Vagina (tissue), 2 donors: ENCODE measurements around the gene ASCL4.

Experiments used
- CTCF ChIP-seq, 3 experiments: fragments of 450-650 bp in 2 of 3; fragments of 200-600 bp in 1 of 3; sonication (generic) in 1 of 3; IDR thresholded peaks; one replicate each; pipeline ENCODE4 v1.5.1; 2017 to 2019; ENCODE audit warnings: antibody characterized with exemption in 3 of 3, mild to moderate bottlenecking in 2 of 3, moderate library complexity in 2 of 3
- POLR2A ChIP-seq, 2 donors: fragments of 450-650 bp; IDR thresholded peaks; one replicate each; pipeline ENCODE4 v1.6.1; 2017; ENCODE audit warnings: antibody characterized with exemption in 2 of 2, mild to moderate bottlenecking in 2 of 2, moderate library complexity in 2 of 2
- POLR2AphosphoS5 ChIP-seq, 2 donors: sonication (generic); formaldehyde crosslinking; IDR thresholded peaks; one replicate each; pipeline ENCODE4 v1.9.0; 2017; ENCODE audit warnings: antibody characterized with exemption in 2 of 2, mild to moderate bottlenecking in 2 of 2, low read depth in 1 of 2; ENCODE audit not compliant: insufficient read depth in 1 of 2

DNA sequence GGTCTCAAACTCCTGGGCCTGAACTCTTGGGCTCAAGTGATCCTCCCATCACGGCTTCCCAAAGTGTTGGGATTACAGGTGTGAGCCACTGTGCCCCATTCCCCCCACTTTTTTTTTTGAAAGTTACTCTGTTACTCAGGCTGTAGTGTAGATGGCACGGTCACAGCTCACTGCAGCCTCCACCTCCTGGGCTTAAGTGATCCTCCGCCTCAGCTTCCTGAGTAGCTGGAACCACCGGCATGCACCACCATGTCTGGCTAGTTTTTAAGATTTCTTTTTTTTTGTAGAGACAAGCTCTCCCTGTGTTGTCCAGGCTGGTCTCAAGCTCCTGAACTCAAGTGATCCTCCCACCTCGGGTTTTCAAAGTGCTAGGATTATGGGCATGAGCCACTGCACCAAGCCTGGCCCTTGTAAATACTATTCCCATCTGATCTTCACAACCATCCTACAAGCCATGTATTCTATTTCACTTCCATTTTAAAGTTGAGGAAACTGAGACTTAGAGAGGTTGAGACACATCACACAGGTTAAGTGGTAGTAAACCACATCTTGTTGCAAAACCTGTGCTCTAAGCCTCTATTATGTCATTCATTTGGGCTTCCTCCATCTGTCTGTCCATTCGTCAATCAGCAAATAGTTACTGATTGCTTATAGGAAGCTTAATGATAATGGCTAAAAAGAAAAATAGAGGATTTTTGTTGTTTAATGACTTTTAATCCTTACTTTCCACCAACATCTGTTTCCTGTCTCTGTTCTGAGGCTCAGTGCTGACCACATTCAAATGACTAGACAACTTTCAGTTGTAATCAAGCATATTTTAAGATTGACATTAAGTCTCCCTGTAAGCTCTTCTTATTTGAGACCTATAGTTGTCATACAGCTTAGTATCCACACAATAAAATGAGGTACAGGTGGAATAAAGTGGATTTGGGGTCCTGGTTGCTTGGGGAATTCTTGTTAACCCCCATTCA is 9.2 kb downstream of the ASCL4 start:
- TF ChIP-seq CTCF (IDR thresholded peaks at IDR 0.05), result no peak
- no peak for TF ChIP-seq POLR2A (IDR thresholded peaks at IDR 0.05)
- no peak for TF ChIP-seq POLR2AphosphoS5 (IDR thresholded peaks at IDR 0.05; ENCODE audit: insufficient read depth in 1 of 2, low read depth in 1 of 2)
